WERI-Rb-1 (cell line): ENCODE data around the gene MAPK11.

Experiments
- DNase-seq: peaks from one replicate; pipeline ENCODE4 v3.0.0-alpha.2; 2020
- H3K27ac ChIP-seq: fragments of 250-450 bp; sonication (Bioruptor Pico); 2 replicates; pipeline ENCODE4 v1.5.1; 2020; ENCODE audit warnings: mild to moderate bottlenecking, moderate library complexity
- H3K27me3 ChIP-seq: fragments of 250-450 bp; sonication (Bioruptor Pico); 2 replicates; pipeline ENCODE4 v1.5.1; 2021; ENCODE audit warnings: mild to moderate bottlenecking, low read depth, moderate library complexity; ENCODE audit not compliant: insufficient read depth, severe bottlenecking
- H3K36me3 ChIP-seq: fragments of 250-450 bp; sonication (Bioruptor Pico); 2 replicates; pipeline ENCODE4 v1.5.1; 2020; ENCODE audit warnings: mild to moderate bottlenecking, moderate library complexity
- H3K4me3 ChIP-seq: 2 replicates; pipeline ENCODE4 v1.5.1; 2011; ENCODE audit warnings: low read depth, mild to moderate bottlenecking, control low read depth, low read length
- H3K9me3 ChIP-seq: fragments of 250-450 bp; sonication (Bioruptor Pico); 2 replicates; pipeline ENCODE4 v1.5.1; 2021; ENCODE audit warnings: mild to moderate bottlenecking, moderate library complexity; ENCODE audit not compliant: severe bottlenecking
- TF ChIP-seq, protein P1 (sequence below): IDR thresholded peaks from 2 replicates; pipeline ENCODE4 v1.5.1; 2011; ENCODE audit warnings: low read depth, mild to moderate bottlenecking, control low read depth, inconsistent platforms, low read length

Gene MAPK11

DNA sequence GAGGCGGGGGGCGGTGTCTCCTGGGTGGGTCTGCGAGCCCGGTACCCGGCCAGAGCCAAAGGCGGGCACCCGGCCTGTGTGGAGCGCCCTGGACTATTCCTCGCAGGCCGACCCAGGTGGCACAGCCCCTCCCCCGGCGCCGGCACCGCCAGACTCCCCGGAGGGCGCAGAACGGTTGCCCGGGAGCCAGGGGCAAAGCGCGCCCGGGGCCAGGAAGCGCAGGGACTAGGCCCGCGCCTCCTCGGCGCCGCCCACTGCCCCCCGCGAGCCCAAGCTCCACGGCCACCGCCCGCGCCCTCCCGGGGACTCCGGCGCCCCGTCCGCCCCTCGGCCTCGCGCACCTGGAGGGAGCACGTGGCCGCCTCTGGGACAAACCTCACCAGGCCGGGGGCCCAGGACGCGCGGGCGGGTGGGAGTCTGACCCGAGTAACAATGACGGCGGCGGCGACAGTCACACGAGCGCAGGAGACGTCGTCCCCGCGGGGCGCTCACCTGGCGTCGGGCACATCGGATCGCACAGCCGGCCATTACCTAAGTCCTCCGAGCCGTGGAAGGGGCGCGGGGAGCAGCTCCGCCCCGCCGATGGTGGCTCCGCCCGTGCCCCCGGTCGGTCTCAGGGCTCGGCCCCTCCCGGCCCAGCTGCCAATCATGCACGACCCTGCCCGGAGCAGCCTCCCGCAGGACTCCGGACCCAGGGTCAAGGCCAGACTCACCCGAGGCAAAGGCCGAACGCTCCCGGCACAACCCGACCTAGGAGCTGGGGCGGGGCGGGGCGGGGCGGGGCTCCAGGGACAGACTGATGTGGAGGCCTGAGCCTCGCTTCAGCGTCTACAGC is 29.8 kb upstream of the MAPK11 start:
- Histone ChIP-seq H3K27ac (no peak overlapping the region), H3K9me3 (no peaks in the 10 kb centered on the region), H3K4me3 (no peak overlapping the region)

DNA sequence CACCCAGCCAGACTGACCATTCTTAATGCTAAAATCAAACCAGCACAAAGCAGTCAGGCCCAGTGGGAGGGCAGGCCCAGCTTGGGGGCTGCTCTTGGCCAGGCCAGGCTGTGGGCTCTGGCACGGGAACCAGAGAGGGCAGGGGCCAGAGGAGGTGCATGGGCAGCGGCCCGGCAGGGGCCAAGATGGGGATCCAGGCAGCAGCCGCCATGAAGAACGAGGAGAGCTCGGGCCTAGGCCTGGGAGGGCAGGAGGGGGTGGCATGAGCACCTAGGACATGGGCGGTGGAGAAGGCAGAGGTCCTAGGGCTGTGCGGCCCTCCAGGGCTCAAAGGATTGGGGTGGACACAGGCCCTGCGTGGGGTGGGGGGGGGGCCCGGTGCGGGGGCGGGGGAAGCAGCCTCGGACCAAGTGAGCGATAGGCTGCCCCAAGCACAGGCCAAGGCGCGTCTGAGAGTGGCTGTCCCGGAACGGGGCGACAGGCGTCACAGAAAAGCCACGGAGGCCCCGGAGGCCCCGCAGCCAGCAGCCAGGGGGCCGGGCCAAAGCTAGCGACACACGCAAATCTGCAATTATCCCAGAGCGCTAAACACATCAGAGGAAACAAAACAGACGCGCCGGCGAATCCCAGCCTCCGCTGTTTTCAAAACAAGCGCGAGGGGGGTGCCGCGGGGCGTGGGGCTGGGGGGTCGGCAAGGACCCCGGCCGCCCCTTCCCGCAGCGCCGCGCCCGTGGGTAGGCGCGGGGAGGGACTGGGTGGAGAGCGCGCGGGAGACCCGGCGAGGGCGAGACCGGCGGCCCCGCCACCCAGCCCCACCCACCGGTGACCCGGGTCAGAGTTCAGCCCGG is 29.0 kb upstream of the MAPK11 start:
- no peak overlapping the region for H3K4me3 ChIP-seq

More for the DNA sequence above, 29.8 kb upstream of the MAPK11 start:
- peaks cover 58% of the 10 kb centered on the region for H3K36me3 ChIP-seq
- no peak for DNase-seq
- TF ChIP-seq, protein P1, sequence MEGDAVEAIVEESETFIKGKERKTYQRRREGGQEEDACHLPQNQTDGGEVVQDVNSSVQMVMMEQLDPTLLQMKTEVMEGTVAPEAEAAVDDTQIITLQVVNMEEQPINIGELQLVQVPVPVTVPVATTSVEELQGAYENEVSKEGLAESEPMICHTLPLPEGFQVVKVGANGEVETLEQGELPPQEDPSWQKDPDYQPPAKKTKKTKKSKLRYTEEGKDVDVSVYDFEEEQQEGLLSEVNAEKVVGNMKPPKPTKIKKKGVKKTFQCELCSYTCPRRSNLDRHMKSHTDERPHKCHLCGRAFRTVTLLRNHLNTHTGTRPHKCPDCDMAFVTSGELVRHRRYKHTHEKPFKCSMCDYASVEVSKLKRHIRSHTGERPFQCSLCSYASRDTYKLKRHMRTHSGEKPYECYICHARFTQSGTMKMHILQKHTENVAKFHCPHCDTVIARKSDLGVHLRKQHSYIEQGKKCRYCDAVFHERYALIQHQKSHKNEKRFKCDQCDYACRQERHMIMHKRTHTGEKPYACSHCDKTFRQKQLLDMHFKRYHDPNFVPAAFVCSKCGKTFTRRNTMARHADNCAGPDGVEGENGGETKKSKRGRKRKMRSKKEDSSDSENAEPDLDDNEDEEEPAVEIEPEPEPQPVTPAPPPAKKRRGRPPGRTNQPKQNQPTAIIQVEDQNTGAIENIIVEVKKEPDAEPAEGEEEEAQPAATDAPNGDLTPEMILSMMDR, result no peak
- no peaks in the 10 kb centered on the region for H3K27me3 ChIP-seq

DNA sequence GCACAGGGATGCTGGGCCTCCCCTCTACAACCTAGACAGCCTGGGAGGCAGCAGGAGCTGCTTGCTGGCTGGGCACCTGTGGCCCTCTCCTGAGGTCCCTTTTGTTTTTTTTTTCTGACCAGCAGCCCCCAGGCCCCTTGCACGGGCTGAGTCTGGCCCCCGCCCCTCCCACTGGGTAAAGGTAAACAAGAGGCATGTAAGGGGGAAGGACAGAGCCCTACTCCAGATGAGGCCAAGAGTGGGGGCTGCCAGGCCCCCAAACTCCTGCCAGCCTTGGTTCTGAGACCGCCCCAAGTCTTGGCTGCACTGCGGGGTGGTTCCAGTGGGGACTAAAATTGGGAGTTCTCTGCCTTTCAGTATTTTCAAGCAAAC is 28.1 kb upstream of the MAPK11 start:
- Histone ChIP-seq H3K4me3 (no peak overlapping the region), H3K36me3 (peaks cover 53% of the 10 kb centered on the region), H3K9me3 (no peaks in the 10 kb centered on the region), H3K27me3 (no peaks in the 10 kb centered on the region), H3K27ac (no peak overlapping the region)
- DNase-seq, result no peak
- TF ChIP-seq, protein P1, result no peak

More for the DNA sequence above, 29.0 kb upstream of the MAPK11 start:
- TF ChIP-seq, protein P1, result no peak
- Histone ChIP-seq H3K27ac (no peak overlapping the region), H3K27me3 (no peaks in the 10 kb centered on the region), H3K9me3 (no peaks in the 10 kb centered on the region), H3K36me3 (peaks cover 58% of the 10 kb centered on the region)
- no peak for DNase-seq

DNA sequence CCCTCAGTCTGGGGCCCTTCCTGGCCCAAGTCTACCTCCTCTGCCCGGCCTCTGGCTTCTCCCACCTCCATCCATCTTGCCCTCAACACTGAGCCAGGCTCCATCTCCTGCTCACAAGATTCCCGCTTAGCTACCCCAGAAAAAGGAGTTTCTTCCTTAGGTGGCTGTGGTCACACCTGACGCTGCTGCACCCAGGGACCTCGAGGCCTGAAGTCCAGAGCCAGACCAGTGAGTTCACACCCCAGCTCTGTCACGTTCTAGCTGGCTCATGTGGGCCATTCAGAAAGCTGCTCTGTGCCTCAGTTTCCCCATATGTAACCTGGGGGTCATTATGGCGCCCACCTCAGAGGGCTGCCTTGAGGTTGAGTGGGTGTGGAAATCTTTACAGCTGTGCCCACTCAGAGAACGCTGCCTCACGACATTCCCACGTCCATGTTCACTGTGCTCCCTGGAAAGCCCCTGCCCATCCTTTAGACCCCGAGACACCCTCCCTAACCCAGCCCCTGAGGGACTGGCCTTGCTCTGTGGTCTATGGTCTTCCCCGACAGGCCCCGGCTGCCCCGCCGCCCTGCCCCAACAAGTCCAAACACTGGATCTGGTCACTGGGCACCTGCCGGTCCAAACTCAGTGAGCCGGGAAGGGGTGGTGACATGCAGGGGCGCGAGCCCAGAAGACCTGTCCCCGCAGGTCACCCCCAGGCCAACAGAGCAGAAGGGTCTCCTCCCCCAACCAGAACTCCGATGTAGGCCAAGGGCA is 27.5 kb upstream of the MAPK11 start:
- no peaks in the 10 kb centered on the region for H3K9me3 ChIP-seq
- TF ChIP-seq, protein P1, result no peak
- peaks cover 47% of the 10 kb centered on the region for H3K36me3 ChIP-seq
- no peak overlapping the region for H3K4me3 ChIP-seq
- no peaks in the 10 kb centered on the region for H3K27me3 ChIP-seq
- no peak for DNase-seq
- no peak overlapping the region; the same call in 1 of the 2 replicates for H3K27ac ChIP-seq

DNA sequence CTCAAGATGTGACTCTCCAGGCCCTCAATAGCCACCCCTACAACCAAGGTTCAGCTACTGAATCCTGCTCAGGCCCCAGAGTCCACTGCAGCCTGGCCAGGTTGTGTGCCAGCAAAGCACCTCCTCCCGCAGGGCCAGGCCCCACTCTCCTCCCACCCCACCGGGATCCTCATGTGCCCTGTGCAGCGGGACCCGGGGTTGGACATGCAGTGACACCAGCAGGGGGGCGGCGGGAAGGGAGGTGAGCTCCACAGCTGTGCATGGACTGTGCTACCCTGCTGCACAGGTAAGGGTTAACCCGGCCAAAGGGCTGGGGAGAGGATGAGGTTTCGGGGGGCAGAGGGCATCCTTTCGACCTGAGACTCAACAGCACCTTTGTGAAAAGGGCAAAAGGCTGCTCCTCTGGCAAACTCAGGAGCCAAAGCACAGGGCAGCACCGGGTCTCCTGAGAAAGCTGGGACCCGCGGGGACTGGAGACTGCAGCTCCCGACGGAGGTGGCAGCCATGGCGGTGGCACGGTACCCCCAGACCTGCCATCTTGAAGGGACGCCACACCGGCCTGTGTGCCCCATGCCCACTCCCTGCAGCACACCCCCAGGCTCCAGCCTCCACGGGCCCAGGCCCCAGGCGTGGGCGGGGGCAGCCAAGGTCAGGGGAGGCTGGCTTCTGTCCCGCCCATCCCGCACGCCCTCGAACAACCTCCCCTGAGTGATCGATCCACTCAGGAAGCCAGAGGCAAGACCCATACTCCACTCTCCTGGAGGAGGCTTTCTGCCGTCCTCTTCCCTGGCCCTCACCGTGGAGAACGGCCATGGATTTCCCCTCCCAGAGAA is 26.7 kb upstream of the MAPK11 start:
- H3K36me3 ChIP-seq, result peaks cover 42% of the 10 kb centered on the region
- H3K27ac ChIP-seq, result peak overlapping the region; percentile 24
- DNase-seq, result peak; percentile 69
- TF ChIP-seq, protein P1, result no peak
- H3K4me3 ChIP-seq, result no peak overlapping the region
- H3K27me3 ChIP-seq, result no peaks in the 10 kb centered on the region
- H3K9me3 ChIP-seq, result no peaks in the 10 kb centered on the region
